NCI-H2196 treated with DMSO at 0.1 percent for 48 hours (cell line): Measurements from ENCODE around the gene TANC1.
"Not testable (repeated sequence)": the region's sequence is repeated elsewhere in the genome, so short reads cannot be mapped to it uniquely, and the experiment has no call there.

Experiments
- DNase-seq: peaks from one replicate; lab custom pipeline; 2025; ENCODE audit not compliant: unreplicated experiment; lab: John Stamatoyannopoulos, UW

TANC1 gene

GRCh38 chr2:159082119-159082518 lies 113.7 kb downstream of the TANC1 start:
- DNase-seq = no peak

- DNase-seq = no peak
Observed at GRCh38 chr2:159084384-159085370, 116.2 kb downstream of the TANC1 start.

- no peak for DNase-seq
Observed at GRCh38 chr2:159086342-159086741, 117.9 kb downstream of the TANC1 start.

- no peak for DNase-seq
Observed at GRCh38 chr2:159086826-159087225, 118.4 kb downstream of the TANC1 start.

- DNase-seq = no peak
Observed at GRCh38 chr2:159088906-159089305, 120.5 kb downstream of the TANC1 start.

GRCh38 chr2:159089543-159089942 lies 121.1 kb downstream of the TANC1 start:
- DNase-seq = no peak

- no peak for DNase-seq
Observed at GRCh38 chr2:159090514-159091201, 122.2 kb downstream of the TANC1 start.

GRCh38 chr2:159091381-159091780 lies 122.9 kb downstream of the TANC1 start:
- no peak for DNase-seq

- DNase-seq = no peak
Observed at GRCh38 chr2:159091976-159092375, 123.5 kb downstream of the TANC1 start.

GRCh38 chr2:159093497-159093896 lies 125.1 kb downstream of the TANC1 start:
- no peak for DNase-seq

GRCh38 chr2:159094173-159094737 lies 125.8 kb downstream of the TANC1 start:
- DNase-seq = no peak

GRCh38 chr2:159095813-159096212 lies 127.4 kb downstream of the TANC1 start:
- no peak for DNase-seq

- DNase-seq = not testable (repeated sequence)
Observed at GRCh38 chr2:159096302-159096855, 127.9 kb downstream of the TANC1 start.

GRCh38 chr2:159096901-159097300 lies 128.5 kb downstream of the TANC1 start:
- no peak for DNase-seq

GRCh38 chr2:159098361-159098760 lies 129.9 kb downstream of the TANC1 start:
- DNase-seq = no peak

GRCh38 chr2:159098921-159099411 lies 130.5 kb downstream of the TANC1 start:
- no peak for DNase-seq

GRCh38 chr2:159101755-159102489 lies 133.5 kb downstream of the TANC1 start:
- DNase-seq = no peak

- DNase-seq = no peak
Observed at GRCh38 chr2:159103411-159103810, 135.0 kb downstream of the TANC1 start.

GRCh38 chr2:159106109-159106508 lies 137.7 kb downstream of the TANC1 start:
- DNase-seq = no peak

- no peak for DNase-seq
Observed at GRCh38 chr2:159108181-159108893, 139.9 kb downstream of the TANC1 start.
